SU-DHL-6 (cell line): ENCODE measurements around the gene INPP5A.

Experiments
- EZH2phosphoT487 ChIP-seq: fragments of 200-600 bp; sonication (generic), shearing (Covaris generic); conservative IDR thresholded peaks from 2 replicates; pipeline ENCODE4 v1.6.1; 2018; ENCODE audit warnings: mild to moderate bottlenecking, antibody characterized with exemption, low read length, moderate library complexity, mixed read lengths
- TF ChIP-seq, protein P1 (sequence below): fragments of 200-600 bp; sonication (generic); IDR thresholded peaks from one replicate; pipeline ENCODE4 v1.5.1; 2017; ENCODE audit warnings: antibody characterized with exemption, mild to moderate bottlenecking, low read length, moderate library complexity; ENCODE audit not compliant: insufficient read depth, poor library complexity, severe bottlenecking

DNA sequence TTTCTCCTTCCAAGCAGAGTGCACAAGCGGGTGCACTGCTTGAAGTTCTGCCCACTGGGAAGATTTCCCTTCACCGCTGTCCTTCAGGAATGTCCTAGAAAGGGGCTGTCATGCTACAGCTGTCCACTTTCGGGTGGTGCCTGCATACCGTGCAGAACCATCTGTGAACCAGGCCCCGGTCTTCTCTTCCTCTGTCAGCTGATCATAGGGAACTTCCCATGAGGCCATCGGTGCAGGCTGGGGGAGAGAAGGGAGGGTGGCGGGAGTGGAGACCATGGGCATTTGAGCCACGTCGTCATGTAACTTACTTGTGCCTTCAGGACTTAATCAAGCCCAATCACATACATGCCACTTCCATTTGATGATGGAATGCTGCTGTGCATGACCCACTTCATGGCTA is 136.7 kb downstream of the INPP5A start:
- TF ChIP-seq, protein P1, sequence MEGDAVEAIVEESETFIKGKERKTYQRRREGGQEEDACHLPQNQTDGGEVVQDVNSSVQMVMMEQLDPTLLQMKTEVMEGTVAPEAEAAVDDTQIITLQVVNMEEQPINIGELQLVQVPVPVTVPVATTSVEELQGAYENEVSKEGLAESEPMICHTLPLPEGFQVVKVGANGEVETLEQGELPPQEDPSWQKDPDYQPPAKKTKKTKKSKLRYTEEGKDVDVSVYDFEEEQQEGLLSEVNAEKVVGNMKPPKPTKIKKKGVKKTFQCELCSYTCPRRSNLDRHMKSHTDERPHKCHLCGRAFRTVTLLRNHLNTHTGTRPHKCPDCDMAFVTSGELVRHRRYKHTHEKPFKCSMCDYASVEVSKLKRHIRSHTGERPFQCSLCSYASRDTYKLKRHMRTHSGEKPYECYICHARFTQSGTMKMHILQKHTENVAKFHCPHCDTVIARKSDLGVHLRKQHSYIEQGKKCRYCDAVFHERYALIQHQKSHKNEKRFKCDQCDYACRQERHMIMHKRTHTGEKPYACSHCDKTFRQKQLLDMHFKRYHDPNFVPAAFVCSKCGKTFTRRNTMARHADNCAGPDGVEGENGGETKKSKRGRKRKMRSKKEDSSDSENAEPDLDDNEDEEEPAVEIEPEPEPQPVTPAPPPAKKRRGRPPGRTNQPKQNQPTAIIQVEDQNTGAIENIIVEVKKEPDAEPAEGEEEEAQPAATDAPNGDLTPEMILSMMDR, result no peak
- no peak for TF ChIP-seq EZH2phosphoT487
